NCI-H774 (cell line): ENCODE data around the gene SCN8A.
A peak's percentile ranks its signal among the peaks of the same experiment; 100 is the strongest.
"Not testable (repeated sequence)": the region's sequence is repeated elsewhere in the genome, so short reads cannot be mapped to it uniquely, and the experiment has no call there.

Experiments
- DNase-seq: peaks from one replicate; lab custom pipeline; 2025; lab: John Stamatoyannopoulos, UW

The SCN8A gene

DNA sequence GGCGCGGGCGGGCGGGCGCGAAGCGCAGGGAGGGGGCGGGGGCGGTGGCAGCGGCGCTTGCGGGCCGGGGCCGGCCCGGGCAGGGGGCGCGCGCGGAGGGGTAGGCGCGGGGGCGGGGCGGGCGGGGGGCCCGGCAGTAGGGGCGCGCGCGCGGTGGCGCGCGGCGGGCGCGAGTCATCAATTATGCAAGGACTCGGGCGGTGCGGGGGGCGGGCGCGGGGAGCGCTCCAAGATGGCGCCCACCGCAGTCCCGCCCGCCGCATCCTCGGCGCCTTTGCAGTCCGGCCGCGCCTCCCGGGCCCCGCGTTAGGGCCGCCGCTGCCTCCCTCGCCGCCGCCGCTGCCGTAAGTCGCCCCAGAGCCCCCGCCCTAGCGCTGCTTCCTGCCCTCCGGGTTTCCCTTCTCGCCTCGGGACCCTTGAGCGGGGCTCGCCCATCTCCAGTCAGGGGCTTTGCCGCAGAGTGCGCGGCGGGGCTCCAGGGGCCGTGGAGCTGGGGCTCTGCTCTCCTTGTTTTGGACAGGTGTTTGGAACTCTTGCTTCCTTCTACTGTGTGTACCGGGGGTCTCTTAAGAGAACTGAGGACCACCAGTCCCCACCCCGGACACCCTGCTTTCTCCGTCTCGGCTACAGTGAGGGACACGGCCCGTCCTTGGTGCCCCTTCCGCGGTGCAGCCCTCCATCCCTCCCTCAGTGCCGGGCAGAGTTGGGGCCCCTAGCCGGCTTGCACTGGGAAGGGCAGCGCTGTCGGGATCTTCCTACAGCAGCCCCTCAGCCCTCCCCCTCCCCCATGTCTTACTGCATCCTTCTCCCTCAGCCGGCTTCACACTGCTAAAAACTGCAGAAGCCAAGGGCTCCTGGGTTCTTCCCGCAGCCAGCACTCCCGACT, at the start of gene SCN8A:
TSS of gene SCN8A (plus strand) at position 218 of the 886 bp plus-strand sequence. CDS start 71,585 bp downstream, outside the sequence.
- peak; percentile 82 for DNase-seq

DNA sequence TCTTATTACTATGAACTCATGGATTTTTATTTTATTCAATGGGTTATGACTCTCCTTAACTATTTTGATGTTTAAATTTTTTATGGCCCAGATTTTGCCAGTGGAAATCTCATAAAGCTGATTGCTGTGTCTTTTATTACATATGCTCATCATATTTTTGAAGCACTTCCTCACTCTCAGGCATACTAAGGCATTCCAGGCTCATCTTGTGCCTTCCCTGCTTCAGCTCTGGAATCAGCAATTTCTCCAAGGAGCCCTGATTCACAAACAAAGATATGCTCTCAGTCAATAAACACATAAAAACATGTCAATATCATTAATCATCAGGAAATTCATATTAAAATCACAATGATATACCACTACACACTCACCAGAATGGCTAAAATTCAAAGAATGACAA, 44.9 kb upstream of the SCN8A start:
- DNase-seq: no peak

DNA sequence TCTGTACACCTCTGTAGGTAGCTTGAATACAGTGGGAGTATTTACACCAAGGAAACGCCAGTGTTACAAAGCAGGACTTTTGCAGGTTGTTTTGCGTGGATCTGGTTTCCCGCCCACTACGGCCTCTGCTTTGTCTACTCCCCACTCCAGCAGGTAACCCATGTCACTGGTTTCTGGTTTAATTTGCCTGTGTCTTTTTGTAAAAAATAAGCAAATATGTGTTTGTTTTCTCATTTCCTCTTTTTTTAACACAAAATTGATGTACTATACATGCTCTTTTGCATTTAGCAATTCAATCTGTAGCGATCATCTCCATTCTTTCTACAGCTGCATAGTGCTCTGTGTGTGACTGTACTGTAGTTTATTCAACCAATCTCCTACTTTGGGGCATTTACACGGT, 43.4 kb upstream of the SCN8A start:
- DNase-seq: no peak

DNA sequence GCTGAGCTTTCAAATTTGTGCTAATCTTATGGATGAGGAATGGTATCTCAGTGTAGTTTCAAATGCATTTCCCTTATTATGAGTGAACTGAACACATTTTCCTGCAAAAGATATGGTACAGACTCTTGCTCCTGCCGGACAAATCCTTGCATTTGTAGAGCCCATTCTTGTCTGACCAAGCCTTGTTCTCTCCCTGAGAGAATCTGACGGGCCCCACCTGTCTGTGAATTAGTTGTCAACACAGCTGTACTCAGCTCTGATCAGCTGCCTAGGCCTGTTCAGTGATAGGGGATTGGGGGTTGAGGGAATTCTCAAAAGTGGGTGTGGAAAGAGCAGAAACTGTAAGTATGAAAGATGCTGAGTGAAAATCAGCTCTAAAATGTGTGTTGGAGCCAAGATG, 42.8 kb upstream of the SCN8A start:
- peak; percentile 80 for DNase-seq

DNA sequence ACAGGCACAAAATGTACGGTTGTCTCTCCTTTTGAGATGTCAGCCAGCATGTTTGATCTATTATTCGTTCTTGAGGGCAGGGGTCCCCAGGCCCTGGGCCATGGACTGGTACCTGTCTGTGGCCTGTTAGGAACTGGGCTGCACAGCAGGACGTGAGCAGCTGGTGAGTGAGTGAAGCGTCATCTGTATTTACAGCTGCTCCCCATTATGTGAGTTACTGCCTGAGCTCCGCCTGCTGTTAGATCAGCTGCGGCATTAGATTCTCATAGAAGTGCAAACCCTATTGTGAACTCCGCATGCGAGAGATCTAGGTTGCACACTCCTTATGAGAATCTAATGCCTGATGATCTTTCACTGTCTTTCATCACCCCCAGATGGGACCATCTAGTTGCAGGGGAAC, 41.4 kb upstream of the SCN8A start:
- peak; percentile 97 for DNase-seq

DNA sequence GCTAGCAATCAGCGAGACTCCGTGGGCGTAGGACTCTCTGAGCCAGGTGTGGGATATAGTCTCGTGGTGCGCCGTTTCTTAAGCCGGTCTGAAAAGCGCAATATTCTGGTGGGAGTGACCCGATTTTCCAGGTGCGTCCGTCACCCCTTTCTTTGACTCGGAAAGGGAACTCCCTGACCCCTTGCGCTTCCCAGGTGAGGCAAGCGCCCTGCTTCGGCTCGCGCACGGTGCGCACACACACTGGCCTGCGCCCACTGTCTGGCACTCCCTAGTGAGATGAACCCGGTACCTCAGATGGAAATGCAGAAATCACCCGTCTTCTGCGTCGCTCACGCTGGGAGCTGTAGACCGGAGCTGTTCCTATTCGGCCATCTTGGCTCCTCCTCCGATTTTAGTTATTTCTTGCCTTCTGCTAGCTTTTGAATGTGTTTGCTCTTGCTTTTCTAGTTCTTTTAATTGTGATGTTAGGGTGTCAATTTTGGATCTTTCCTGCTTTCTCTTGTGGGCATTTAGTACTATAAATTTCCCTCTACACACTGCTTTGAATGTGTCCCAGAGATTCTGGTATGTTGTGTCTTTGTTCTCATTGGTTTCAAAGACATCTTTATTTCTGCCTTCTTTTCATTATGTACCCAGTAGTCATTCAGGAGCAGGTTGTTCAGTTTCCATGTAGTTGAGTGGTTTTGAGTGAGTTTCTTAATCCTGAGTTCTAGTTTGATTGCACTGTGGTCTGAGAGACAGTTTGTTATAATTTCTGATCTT, 22.6 kb upstream of the SCN8A start:
- DNase-seq: not testable (repeated sequence)

DNA sequence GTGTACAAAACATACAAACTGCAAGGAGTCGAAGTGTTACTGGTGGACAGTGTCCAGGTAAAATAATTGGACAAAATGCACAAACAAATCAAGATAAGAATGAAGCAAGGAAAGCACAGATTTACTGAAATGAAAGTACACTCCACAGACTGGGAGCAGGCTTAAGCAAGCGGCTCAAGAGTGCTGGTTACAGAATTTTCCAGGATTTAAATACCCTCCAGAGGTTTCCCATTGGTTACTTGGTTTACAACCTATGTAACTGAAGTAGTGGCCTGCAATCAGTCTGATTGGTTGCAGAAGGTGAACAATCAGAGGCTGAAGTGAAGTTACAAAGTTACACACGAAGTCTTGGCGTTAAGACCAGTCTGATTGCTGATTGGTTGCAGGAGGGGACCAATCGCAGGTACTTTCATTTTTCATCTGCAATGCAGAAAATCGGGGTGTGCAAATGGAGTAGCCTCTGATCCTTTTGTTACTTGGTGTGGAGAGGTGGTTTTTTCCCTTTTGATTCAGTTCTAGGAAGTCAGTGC, 11.6 kb upstream of the SCN8A start:
- no peak for DNase-seq

DNA sequence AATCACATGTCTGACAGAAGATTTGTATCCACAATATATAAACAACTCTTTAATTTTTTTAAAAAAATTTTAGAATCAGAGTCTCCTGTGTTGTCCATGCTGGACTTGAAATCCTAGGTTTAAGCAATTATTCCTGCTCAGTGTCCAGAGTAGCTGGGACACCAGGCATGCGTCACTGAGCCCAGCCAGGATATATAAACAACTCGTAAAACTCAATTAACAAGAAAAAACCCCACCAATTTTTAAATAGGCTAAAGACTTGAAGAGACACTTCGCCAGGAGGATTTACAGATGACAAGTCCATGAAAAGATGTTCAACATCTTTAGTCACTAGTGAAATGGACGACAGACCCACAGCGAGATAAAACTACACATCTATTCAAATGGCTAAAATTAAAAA, 2.0 kb upstream of the SCN8A start:
- no peak for DNase-seq

DNA sequence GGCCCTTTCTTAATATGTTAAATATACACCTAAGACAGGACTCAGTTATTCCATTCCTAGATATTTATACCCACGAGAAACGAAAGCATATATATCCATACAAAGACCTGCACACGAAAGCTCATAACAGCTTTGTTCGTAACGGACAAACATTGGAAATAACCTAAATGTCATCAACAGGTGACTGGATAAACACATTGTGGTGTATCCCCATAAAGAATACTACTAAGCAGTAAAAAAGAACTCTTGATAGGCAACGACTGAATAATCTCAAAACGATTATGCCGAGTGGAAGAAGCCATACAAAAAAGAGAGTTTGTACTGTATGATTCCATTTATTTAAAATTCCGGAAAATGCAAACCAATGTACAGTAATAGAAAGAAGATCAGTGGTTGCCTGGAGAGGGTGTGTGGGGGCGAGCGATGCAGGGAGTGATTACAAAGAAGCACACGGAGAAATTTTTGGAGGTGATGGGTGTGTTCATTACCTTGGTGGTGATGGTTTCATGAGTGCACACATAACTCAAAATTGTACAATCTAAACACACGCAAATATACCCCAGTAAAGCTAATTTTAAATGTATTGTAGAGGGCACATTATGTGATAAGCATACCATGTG, 1.4 kb upstream of the SCN8A start:
- no peak for DNase-seq

DNA sequence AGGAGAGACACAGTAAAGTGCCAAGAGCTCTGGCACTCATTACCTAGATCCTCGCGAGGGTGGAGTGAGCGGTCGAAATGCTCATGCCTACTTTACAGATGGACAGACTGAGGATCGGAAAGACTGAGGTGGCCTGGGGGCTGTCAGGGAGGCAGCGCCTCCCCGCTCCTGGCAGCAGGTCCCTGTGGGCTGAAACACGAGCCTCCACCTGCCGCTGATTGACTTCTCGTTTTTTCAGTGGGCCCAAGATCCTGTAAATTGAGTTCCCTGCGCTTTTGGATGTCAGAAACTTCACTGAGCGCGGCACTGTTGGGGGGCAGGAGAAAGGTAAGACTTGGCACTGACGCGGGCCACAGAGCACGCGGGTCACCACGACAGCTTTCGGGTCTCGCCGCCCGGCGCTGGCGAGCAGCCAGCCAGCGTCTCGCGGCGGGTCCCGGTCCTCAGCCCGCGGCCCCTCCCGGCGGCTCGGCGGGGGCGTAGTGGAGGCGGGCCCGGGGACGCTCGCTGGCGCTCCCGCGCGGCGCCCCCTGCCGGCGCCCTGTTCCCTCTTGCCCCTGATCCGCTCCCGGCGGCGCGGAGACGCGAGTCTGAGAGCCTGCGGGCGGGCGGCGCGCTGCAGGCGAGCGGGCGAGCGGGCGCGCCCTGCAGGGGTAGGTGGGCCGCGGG, 552 bp upstream of the SCN8A start:
- DNase-seq: peak; percentile 93

DNA sequence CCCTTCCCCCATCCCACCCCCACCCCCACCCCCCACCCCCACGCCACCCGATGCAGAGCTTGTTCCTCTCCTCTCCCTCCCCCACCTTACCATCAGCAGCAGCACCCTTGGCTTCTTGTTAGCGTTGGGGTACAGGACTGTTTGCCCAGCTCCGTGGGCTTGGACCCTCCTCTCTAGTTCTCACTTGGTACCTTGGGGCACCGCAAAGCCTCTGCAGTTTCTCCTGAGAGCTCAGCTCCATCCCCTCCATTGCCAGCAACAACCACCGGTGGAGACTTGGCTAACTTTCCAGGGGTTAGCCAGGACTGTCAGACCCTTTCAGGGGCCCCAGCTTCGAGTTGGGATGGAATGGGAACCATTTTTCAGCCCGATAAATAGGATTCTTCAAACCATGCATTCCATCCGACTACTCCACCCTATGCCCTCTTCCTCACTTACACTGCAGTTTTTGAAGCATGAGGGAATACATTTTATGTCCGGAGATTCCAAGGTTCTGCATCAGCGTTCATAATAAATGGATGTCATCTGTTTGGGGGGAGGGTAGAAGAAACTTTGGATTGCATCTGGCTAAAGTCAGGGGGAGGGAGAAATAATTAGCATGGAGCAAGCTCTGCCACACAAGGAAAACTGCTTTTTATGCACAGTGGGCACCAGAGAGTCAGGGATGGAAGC, 1.1 kb downstream of the SCN8A start:
- DNase-seq: no peak

DNA sequence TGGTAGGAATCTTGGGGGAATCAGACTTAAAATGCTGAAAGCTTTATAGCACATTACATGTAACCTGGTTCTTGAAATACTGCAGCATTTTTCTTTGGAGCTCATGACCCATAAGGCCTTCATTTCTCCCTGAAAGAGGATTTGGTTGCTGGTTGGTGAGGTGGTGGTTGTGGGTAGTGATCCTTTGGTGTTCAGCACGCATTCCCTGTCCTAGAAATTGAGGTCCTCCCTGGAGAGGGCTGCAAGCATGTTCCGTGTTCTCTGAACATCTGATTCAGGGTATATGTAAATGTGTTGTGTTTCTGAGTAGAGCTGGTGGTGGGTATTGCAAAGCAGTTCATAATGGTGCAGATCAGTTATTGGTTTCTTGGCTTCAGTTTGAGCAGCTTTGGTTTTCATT, 2.0 kb downstream of the SCN8A start:
- DNase-seq: no peak

DNA sequence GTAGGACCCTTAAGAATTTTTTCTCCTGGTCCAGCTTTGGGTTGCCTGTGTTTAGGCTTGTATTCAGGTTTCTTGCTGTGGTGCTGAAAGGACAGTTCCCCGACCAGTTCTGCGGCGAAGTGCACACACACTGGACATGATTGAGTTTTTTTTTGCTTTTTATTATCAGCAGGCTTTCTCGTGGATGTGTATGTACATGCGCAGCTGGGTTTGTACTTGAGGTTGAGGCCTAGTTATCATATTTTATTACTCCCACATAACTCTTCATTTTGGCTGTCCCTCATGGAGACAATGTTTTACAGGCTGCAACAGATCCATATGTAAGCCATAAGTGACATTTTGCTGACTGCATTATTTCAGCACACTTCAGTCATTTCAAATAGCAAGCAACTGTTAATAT, 2.5 kb downstream of the SCN8A start:
- no peak for DNase-seq

DNA sequence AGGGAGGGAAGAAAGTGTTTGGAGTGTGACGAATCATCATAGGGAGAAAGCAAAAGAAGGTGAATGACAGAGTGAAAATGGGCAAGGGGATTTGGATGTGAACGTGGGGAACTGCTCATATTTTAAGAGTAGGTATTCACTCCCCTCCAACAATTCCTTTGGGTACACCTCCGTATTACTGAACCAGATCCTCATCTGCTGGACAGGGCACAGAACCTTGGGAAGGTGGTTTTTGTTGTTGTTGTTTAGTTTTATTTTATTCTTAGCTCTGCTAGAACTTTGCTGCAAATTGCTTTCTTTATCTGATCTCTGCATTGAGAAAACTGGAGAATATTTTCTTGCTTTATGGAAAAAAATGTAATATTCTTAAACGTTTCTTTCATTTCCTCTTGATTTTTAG, 7.1 kb downstream of the SCN8A start:
- DNase-seq: no peak

DNA sequence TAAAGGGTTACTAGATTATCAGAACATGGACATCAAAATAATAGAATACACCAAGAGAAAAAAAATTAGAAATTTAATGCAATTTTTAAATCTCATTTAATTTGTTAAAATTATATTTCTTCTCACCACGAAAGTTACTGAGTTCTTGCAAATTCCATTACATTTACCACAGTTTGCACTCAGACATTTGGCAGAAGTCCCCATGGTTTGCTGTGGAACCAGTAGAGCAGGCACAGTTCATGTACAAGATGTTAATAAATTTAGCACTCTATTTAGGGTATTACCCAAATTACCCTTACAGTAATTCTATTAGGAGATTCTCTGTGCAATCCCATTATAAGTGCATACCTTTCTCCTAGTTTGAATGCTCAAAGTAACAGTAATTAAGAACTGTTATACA, 9.7 kb downstream of the SCN8A start:
- DNase-seq: no peak

DNA sequence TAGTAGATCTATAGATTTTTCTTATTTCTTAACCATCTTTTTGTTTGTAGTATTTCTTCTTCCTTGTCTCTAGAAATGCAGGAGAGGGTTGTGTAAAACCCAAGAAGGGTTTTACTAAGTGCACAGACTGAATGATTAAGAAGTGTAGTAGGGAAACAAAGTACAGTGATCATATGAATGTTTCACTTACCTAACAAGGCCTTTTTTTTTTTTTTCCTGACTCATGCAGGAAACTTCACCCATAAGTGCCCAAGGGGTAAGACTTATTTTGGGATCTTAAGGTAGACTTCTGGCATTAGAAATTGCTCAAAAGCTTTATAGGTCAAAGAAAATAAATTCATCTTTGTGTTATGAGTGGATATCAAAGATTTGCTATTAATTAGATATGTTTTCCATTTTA, 10.2 kb downstream of the SCN8A start:
- no peak for DNase-seq

DNA sequence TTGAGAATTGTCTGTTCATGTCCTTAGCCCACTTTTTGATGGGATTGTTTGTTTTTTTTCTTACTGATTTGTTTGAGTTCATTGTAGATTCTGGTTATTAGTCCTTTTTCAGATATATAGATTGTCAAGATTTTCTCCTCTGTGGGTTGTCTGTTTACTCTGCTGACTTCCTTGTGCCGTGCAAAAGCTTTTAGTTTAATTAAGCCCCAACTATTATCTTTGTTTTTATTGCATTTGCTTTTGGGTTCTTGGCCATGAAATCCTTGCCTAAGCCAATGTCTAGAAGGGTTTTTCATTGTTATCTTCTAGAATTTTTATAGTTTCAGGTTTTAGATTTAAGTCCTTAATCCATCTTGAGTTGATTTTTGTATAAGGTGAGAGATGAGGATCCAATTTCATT, 14.9 kb downstream of the SCN8A start:
- not testable (repeated sequence) for DNase-seq

DNA sequence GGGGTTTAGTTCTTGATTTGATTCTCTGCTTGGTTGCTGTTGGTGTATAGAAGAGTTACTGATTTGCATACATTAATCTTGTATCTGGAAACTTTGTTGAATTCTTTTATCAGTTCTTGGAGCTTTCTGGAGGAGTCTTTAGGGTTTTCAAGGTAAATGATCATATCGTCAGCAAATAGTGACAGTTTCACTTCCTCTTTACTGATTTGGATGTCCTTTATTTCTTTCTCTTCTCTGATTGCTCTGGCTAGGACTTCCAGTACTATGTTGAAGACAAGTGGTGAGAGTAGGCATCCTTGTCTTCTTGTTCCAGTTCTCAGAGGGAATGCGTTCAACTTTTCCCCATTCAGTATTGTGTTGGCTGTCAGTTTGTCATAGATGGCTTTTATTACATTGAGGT, 16.2 kb downstream of the SCN8A start:
- not testable (repeated sequence) for DNase-seq

DNA sequence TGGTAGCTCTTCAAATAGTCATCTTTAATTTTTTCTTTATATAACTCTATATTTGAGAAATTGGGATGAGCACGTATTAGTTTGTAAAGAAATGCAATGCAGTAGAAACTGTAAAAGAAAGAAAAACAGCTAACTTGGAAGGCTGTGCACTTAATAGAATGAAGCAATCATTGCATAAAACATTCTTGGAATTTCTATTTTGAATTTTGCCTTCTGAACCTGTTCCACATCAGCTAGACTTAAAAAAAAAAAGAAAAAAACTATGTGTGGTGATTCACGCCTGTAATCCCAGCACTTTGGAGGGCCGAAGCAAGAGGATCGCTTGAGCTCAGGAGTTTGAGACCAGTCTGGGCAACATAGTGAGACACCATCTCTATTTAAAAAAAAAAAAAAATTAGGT, 29.4 kb downstream of the SCN8A start:
- DNase-seq: no peak

DNA sequence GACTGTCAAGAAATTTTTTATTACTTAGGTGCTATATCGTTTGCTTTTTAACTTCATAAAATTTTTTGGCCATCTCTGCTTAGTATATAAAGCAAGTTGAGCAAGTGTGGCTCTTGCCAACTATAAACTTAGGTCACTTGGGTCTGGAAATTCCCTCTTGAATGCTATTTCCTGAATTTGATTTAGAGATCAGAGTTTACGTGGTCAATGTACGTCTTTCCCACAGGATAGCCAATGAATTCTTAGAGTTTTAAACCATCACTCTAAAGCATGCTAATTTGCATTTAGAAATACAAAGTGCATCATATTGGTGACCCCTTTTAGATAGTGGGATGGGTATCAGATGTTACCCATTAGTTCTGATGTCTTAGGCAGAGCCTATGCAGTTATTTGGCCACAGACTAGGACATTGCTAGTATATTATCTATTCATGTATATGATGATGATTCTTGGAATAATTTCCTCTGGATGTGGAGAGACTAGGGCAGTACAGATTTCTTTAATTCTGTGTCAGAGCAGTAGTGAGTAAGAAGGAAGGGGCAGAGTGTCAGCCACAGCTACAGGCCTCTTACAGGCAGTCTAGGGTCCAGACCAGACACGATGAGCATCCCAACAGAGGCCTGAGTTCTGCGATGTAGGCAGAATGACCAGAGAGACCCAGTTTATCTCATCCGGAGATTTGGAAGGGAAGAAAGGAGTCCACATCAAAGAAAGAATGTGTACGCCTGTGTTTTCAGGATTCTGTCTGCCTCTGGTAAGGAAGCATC, 30.3 kb downstream of the SCN8A start:
- DNase-seq: no peak

DNA sequence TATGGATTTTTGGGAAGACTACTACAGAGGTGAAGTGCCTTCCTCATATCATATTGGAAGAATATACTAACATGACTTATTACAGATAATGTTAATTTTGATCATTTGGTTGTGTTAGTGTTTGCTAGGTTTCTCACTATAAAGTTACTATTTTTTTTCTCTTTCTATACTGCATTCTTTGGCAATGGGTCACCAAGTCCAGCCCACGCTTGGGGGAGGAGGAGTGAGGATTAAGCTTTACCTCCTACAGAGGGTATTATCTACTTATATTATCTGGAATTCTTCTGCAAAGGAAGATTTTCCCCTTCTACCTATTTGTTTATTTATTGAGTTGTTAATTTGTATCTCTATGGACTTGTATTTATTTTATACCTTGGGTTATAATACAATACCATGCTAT, 31.5 kb downstream of the SCN8A start:
- DNase-seq: no peak
